Osteoblast (primary cell): ENCODE measurements around the gene TMEM161B. TPM values are rescaled to one million over a fixed set of nuclear protein-coding genes. Genes with fewer than 3 reads are reported as not detected.
A peak's percentile ranks its signal among the peaks of the same experiment; 100 is the strongest.
"Not testable (repeated sequence)": the region's sequence is repeated elsewhere in the genome, so short reads cannot be mapped to it uniquely, and the experiment has no call there.

Experiments used
- DNase-seq: peaks from one replicate; pipeline ENCODE4 v3.0.0; 2011; ENCODE audit warnings: low spot score, mixed read lengths; ENCODE audit not compliant: insufficient read length; ENCODE audit errors: missing footprints
- H2AFZ ChIP-seq: 2 replicates; pipeline ENCODE4 v1.6.0; 2011; ENCODE audit warnings: mild to moderate bottlenecking, low read length
- H3K27ac ChIP-seq: 2 replicates; pipeline ENCODE4 v1.5.1; 2011; ENCODE audit warnings: mild to moderate bottlenecking, low read depth, low read length, moderate library complexity
- H3K27me3 ChIP-seq: 2 replicates; pipeline ENCODE4 v1.6.0; 2012; ENCODE audit warnings: mild to moderate bottlenecking, control low read depth, inconsistent platforms, low read length, moderate library complexity; ENCODE audit not compliant: insufficient read depth
- H3K36me3 ChIP-seq: 2 replicates; pipeline ENCODE4 v1.5.1; 2011; ENCODE audit warnings: mild to moderate bottlenecking, low read length, control low read depth, moderate library complexity; ENCODE audit not compliant: insufficient read depth
- H3K4me1 ChIP-seq: 2 replicates; pipeline ENCODE4 v1.5.1; 2011; ENCODE audit warnings: mild to moderate bottlenecking, low read length, control low read depth, moderate library complexity; ENCODE audit not compliant: insufficient read depth
- H3K4me2 ChIP-seq: 2 replicates; pipeline ENCODE4 v1.6.0; 2011; ENCODE audit warnings: mild to moderate bottlenecking, low read length; ENCODE audit not compliant: insufficient read depth
- H3K4me3 ChIP-seq: fragments of 200-600 bp; sonication (generic); 3 replicates; pipeline ENCODE4 v1.5.1; 2012; ENCODE audit warnings: mild to moderate bottlenecking, low read length, inconsistent platforms; ENCODE audit not compliant: insufficient read depth
- H3K79me2 ChIP-seq: 2 replicates; pipeline ENCODE4 v1.6.0; 2012; ENCODE audit warnings: mild to moderate bottlenecking, low read length, control low read depth, inconsistent platforms; ENCODE audit not compliant: insufficient read depth
- H3K9me3 ChIP-seq: 2 replicates; pipeline ENCODE4 v1.5.1; 2011; ENCODE audit warnings: low read depth, low read length, control low read depth
- H4K20me1 ChIP-seq: 2 replicates; pipeline ENCODE4 v1.6.0; 2012; ENCODE audit warnings: mild to moderate bottlenecking, low read length, control low read depth; ENCODE audit not compliant: insufficient read depth
- total RNA-seq: library from RNA; depleted of rRNA; stranded (reverse); fragments of >200 nt; gene quantifications from 2 replicates; pipeline ENCODE4 v1.2.3, GENCODE V29; 2012
- TF ChIP-seq, protein P1 (sequence below): IDR thresholded peaks from 2 replicates; pipeline ENCODE4 v1.5.1; 2011; ENCODE audit warnings: mild to moderate bottlenecking, low read depth, low read length, moderate library complexity; ENCODE audit errors: extremely low read depth

The TMEM161B gene
- total RNA-seq, 1 donor: 17.4 TPM

DNA sequence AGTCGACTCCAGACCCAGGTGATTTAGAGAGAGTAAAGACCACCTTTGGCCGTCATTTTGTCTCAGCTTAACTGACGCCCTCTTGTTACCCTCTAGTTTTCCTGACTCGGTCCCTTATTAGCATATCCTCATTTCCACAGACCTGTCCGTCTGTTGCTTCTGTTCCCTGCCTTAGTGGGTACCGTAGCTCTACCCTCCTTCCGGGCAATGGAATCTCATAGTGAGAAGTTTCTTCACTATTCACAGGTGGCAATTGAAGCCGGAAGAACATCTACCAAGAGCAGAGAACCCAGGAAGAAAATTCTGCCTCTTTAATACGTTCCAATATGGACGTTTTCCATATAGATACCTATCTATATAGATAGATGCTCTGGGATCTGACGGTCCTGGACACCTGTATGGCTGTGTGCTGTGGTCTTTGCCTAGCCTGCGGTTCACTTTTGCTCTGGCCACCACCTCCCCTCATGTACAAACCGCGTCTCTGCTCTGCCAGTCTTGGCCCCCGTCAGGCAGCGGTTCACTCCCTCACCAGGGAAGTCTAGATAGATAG, 652 bp upstream of the TMEM161B start:
- peak; percentile 76 for DNase-seq
- H3K36me3 ChIP-seq: no peaks in the 10 kb centered on the region
- peak overlapping the region; percentile 99 for H3K4me2 ChIP-seq
- peak overlapping the region; percentile 85 for H3K27ac ChIP-seq
- peak overlapping the region; percentile 100 for H3K4me3 ChIP-seq
- TF ChIP-seq, protein P1, sequence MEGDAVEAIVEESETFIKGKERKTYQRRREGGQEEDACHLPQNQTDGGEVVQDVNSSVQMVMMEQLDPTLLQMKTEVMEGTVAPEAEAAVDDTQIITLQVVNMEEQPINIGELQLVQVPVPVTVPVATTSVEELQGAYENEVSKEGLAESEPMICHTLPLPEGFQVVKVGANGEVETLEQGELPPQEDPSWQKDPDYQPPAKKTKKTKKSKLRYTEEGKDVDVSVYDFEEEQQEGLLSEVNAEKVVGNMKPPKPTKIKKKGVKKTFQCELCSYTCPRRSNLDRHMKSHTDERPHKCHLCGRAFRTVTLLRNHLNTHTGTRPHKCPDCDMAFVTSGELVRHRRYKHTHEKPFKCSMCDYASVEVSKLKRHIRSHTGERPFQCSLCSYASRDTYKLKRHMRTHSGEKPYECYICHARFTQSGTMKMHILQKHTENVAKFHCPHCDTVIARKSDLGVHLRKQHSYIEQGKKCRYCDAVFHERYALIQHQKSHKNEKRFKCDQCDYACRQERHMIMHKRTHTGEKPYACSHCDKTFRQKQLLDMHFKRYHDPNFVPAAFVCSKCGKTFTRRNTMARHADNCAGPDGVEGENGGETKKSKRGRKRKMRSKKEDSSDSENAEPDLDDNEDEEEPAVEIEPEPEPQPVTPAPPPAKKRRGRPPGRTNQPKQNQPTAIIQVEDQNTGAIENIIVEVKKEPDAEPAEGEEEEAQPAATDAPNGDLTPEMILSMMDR: no peak
- H2AFZ ChIP-seq: peak overlapping the region; percentile 100
- H3K9me3 ChIP-seq: no peaks in the 10 kb centered on the region
- H3K27me3 ChIP-seq: no peaks in the 10 kb centered on the region
- peaks cover 20% of the 10 kb centered on the region for H3K4me1 ChIP-seq
- peaks cover 69% of the 10 kb centered on the region for H3K79me2 ChIP-seq
- H4K20me1 ChIP-seq: no peaks in the 10 kb centered on the region

DNA sequence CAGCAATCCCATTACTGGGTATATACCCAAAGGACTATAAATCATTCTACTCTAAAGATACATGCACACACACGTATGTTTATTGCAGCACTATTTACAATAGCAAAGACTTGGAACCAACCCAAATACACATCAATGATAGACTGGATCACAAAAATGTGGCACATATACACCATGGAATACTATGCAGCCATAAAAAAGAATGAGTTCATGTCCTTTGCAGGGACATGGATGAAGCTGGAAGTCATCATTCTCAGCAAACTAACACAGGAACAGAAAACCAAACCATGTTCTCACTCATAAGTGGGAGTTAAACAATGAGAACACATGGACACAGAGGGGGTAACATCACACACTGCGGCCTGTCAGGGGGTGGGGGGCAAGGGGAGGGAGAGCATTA, 4.1 kb downstream of the TMEM161B start:
- not testable (repeated sequence) for H3K27me3 ChIP-seq, DNase-seq, H3K4me3 ChIP-seq

DNA sequence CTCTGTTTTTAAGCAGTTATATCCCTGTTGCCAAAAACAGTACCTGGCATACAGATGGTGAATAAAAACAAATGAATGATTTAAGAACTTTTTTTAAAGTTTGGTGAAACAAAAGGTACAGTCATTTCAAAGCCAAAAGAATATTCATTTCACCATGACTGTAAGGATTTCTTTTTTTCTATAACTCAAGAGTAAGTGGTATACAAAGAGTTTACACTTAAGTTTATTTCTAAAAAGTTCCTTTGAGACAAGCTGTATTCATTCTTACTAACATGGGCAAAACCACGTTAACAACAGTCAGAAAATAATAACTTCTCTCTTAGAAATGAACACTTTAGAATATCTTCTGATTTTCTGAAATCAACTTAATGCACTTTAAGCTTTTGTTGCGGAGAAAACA, 5.3 kb downstream of the TMEM161B start:
- peaks cover 15% of the 10 kb centered on the region for H4K20me1 ChIP-seq

More for the DNA sequence above, 4.1 kb downstream of the TMEM161B start:
- H3K36me3 ChIP-seq, H3K27ac ChIP-seq, H3K9me3 ChIP-seq, H3K4me2 ChIP-seq, H2AFZ ChIP-seq: not testable (repeated sequence)
- Histone ChIP-seq H3K79me2 (peaks cover 97% of the 10 kb centered on the region), H4K20me1 (peaks cover 15% of the 10 kb centered on the region), H3K4me1 (peaks cover 11% of the 10 kb centered on the region)

DNA sequence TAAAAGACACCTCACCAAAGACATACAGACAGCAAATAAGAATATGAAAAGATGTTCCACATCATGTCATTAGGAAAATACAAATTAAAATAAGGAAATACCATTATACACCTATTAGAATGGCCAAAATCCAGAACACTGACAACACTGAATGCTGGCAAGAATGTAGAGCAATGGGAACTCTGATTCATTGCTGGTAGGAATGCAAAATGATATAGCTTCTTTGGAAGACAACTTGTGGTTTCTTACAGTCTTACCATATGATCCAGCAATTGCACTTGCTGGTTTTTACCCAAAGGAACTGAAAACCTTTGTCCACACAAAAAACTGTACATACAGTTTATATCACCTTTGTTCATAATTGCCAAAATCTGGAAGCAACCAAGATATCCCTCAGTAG, 6.5 kb downstream of the TMEM161B start:
- Histone ChIP-seq H3K36me3 (no peaks in the 10 kb centered on the region), H3K79me2 (peaks cover 96% of the 10 kb centered on the region), H3K27ac (no peak overlapping the region), H3K4me3 (no peak overlapping the region), H3K4me1 (no peaks in the 10 kb centered on the region), H3K27me3 (no peaks in the 10 kb centered on the region), H3K4me2 (no peak overlapping the region), H2AFZ (no peak overlapping the region), H4K20me1 (peaks cover 15% of the 10 kb centered on the region), H3K9me3 (no peaks in the 10 kb centered on the region)
- TF ChIP-seq, protein P1: no peak
- no peak for DNase-seq

More for the DNA sequence above, 5.3 kb downstream of the TMEM161B start:
- Histone ChIP-seq H3K36me3 (no peaks in the 10 kb centered on the region), H3K79me2 (peaks cover 97% of the 10 kb centered on the region), H3K4me3 (no peak overlapping the region), H3K9me3 (no peaks in the 10 kb centered on the region), H3K4me2 (no peak overlapping the region), H2AFZ (no peak overlapping the region), H3K4me1 (peaks cover 8% of the 10 kb centered on the region), H3K27ac (no peak overlapping the region), H3K27me3 (no peaks in the 10 kb centered on the region)
- DNase-seq: no peak
- TF ChIP-seq, protein P1: no peak
